ENCODE results near the gene PRKCH.

The PRKCH gene

GRCh38 chr14:61555056-61555838 lies 233.9 kb downstream of the PRKCH start:
- DNase-seq (ENCODE audit: low spot score) = no peak

DNA sequence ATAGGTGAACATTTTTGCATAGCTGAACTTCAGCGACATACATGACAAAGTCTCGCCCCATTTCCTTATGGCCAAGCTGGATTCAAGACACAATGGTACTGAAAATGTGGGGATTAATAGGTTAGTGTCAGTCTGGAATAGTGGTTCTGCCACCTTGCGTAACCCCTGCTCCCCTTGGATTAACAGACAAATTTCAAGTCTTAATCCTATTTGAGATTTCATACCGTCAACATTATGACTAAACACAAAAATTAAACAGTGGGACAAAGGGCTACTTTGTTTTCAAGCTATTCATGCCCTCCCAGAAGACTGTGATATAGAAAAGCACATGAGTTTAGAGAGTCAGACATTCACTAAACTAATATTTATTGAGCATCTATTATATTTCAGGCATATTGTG lies 235.1 kb downstream of the PRKCH start:
- no peak for DNase-seq (ENCODE audit: low spot score)

DNA sequence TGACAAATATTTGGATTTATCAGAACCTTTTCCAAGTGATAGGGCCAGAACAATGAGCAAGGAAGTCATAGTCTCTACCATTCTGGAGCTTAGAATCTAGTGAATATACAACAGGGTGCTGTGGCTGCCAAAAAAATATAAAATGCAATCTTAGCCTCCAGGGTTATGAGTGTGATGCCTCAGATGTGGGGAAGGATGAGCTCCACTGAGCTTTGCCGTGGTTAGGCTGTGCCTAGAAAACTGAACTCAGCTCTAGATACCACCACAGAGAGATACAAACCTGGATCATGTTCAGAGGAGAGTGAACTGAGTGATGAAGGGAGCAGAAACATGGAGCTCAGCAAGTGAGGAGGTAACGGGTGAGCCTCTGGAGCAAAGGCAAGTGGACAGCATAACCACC lies 235.9 kb downstream of the PRKCH start:
- DNase-seq (ENCODE audit: low spot score) = no peak

DNA sequence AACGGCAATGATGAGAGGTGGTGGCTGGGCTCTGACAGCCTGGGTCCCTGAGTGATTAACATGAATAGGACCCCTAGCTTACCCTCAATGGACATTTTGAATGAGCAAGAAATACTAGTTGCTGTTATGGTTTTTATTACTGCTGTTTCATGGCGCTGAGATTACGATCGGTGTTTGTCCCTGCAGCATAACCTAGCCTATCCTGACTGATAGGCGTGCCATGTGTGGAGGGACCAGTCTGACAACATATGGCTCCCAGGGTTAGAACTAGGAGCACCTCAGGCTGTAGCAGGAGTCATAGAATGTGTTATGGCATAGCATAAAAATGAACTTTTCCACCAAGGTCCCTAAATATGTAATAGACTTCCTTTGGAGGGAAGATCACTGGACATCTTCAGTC lies 236.5 kb downstream of the PRKCH start:
- DNase-seq (ENCODE audit: low spot score) = no peak

DNA sequence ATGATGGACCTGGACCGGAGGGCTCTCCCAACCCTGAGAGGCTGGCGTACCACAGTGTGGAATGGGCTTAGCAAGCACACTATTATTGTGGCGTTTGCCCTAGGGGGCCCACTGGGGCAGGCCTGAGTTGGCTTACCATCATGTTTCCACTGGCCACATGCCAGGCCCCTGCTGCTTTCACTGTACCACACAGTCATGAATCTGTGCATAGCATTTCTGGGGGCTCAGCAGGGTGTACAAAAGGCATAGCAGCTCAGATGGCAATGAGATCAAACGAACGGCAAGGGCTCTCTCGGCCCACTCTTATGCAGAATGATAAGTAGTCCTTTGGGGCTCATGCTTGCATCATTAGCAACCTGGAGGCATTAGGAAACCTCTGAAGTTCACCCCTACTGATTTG lies 236.9 kb downstream of the PRKCH start:
- no peak for DNase-seq (ENCODE audit: low spot score)

DNA sequence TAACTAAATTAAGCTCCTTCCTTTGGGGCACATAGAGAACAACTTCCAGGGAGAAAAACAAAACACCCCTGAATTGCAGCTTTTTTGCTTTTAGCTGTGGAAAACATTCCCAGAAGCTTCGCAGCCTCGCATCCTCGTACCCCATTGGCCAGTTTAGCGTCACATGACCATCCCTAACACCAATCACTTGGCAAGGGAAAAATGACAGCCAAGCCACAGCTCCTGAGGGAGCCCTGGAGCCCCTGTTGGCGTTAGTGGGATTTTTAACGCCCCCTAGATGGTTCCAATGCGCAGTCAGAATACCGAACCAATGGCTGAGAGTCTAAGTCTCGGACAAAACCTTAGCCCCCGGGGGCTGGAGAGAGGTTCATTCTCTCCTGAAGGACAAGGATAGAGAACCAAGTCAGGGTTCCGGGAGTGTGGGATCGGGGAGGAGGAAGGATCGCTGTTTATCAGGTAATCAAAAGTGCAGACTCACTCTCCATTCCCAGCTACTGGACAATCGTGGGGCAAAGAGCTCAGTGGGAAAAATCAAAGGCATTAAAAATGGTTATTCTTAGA lies 238.3 kb downstream of the PRKCH start:
- no peak for DNase-seq (ENCODE audit: low spot score)

GRCh38 chr14:61560323-61560722 lies 238.9 kb downstream of the PRKCH start:
- DNase-seq (ENCODE audit: low spot score) = no peak

- no peak for DNase-seq (ENCODE audit: low spot score)
Observed at GRCh38 chr14:61561104-61561503, 239.7 kb downstream of the PRKCH start.

DNA sequence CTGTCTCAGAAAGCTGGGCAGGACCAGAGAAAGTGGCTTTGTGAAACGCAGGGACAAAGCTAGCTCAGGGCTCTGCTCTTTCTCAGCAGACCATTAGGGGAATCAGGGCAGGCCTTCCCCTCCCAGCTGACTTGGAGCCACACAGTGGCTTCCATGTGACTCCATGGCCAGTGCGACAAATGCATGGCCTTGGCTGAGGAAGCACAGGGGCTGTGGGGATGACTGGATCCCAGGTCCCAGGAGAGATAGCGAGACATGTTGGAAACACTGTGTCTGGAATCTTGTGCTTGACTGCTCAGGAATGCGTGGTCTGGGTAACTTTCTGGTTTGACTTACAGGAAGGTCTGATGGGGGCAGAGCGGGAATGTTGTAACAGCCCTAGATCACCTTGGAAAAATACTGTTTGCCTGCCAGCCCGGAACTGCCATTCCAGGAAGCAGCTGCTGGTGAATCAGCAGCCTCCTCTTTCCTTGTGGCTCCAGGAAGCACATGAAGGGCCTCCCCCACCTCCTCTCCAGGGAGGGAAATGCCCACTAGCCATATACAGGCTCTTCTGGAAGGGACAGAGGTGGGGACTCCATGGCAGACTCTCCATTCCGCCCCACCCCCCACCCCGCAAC lies 240.4 kb downstream of the PRKCH start:
- no peak for DNase-seq (ENCODE audit: low spot score)

DNA sequence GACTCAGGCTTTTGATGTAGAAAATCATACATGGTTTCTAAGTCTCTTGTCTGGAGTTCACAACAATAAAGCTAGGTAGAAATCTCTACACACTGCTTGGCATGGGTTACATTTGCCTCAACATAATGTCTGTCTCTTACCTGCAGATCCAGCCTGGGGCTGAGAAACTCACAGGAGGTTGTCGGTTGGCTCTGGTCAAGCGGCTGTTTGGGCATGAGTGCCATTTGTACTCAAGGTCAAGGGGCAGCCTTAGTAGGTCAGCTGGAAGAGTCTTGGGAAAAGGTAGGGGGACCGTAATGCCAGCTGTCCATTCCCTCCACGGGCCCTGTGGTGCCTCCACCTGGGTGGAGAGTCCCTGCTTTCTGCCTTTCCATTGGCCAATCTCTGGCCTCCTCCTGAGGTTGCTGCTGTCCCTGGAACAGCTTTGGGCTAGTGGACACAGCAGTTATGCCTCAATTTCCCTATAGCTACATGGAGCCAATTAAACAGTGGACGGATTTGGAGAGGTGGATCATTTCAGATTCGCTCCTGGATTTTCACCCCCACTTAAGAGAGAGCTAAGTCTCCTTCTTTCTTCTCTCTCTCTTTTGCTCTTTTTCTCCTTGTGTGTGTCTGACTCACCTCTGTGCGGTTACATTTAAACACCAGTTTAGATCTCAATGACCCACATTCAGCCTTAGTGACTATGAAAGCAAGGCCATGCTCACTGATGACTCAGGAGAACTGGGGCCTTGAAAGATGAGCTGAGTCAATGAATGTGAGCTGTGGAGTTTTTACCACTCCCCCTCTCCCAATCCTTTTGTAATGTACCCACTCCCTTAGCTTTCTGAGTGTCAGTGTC lies 241.2 kb downstream of the PRKCH start:
- DNase-seq (ENCODE audit: low spot score) = no peak

DNA sequence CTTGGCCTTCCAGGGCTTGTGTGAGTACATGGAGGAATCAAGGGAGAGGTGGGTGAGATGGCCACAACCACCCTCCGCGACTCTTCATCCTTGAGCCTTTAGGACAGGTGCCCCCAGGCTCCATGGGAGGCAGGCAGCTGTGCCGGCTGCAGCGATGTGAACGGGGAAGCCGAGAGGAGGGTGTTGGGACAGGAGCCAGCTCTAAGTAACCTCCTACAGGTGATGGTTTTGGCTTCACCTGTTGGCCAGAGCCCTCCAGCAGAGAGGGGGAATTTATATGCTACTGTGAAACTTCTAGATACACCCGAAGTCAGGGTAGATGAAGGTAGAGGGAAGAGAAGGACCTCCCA lies 241.8 kb downstream of the PRKCH start:
- no peak for DNase-seq (ENCODE audit: low spot score)

GRCh38 chr14:61563880-61564617 lies 242.7 kb downstream of the PRKCH start:
- DNase-seq (ENCODE audit: low spot score) = no peak

DNA sequence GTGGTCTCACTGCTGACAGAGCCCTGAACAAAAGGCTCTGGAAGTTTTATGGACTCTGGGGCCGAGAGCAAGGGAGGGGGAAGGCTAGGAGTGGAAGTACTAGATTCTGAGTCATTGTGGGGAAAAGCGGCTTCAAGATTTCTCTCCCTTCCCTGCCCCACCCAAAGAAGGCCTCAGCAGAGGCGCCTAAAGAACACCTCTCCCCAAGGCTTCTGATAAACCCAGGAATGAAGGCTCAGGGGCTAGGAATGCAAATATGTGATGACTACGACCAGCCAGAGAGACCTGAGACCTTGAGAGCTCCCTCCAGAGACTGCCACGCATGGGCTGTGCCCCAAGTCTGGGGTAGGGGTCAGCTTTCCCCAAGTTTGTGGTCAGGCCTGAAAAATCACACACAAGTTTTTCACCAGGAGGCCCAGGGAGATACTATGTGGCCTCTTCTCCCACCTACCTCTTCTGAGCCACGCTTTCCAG lies 243.3 kb downstream of the PRKCH start:
- DNase-seq (ENCODE audit: low spot score) = no peak

DNA sequence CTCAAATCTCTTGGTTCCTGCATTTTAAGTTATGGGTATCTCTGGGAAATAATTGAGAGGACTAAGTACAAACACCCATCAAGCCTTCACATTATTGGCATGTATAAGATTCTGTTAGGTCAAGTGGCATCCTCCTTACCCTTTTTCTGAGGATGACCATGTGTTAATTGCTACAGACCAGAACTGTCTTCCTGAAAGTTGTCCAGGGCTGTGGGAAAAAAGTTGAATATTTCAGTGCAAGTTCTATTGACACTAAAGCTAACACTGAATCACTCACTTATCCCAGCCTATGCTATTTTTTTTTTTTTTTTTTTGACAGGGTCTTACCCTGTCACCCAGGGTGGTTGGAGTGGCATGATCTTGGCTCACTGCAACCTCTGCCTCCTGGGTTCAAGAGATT lies 243.8 kb downstream of the PRKCH start:
- DNase-seq (ENCODE audit: low spot score) = no peak

DNA sequence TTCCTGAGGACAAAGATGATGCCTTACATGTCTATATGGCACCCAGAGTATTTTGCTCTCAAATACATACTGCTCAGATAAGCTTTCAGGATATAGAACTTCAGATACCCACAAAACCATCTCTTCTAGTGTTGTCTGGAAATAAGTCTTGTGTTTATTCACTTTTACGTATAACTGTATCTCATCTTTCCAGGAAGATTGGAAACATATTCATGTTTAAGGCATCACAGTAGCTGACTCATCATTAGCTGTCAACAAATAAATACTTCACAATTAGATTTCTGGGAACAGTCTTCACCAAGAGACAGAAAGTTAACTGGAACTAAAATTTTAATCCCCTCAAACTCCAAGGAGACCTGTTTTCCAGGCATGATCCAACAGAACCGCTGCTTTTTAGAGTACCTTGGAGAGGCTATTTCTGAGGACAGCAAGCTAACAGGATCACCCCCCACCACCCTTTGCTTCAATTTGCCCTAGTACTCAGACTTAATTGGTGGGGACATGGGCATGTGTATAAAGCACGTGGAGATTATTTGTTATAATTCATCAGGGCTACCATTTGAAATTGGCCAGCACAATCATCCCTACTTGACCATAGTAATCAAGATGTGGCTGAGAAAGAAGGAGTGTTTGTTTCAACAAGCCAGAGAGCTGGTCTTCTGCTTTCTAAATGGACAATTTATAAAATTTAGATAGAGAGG lies 244.6 kb downstream of the PRKCH start:
- no peak for DNase-seq (ENCODE audit: low spot score)

- DNase-seq (ENCODE audit: low spot score) = no peak
Observed at GRCh38 chr14:61566537-61567225, 245.3 kb downstream of the PRKCH start.

DNA sequence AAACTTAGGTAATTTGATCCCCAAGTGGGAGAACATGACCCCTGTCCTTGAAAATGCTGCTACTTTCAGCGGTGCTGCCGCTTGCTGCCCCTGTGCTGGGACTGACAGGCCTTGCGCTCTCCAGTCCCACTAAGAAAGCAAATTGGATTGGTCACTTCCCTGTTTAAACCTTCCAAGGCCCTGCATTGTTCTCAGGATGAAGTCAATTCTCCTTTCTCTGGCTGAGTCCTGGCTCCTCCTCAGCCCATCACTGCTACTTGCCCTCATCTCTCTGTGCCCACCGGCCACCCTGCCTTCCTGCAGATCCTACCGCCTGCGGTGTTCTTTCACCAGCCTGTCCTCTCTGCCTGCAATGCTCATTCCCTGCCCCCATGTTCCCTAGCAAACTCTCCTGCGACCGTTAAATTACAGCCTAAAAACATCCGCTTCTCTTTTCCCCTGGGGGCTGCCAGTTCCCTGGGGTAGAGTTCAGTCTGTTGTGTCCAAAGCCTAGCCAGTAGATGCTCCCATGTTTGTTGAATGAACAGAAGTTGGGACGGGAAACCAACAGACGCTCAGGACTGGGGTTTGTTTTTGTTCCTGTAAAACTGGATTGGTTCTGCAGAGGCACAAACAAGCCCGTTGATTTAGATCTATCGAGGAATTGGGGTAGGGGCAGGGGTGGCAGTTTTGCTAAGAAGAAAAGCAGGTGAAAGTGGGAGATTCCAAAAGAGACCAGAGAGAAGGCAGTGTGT lies 246.6 kb downstream of the PRKCH start:
- DNase-seq (ENCODE audit: low spot score) = no peak

- no peak for DNase-seq (ENCODE audit: low spot score)
Observed at GRCh38 chr14:61568572-61569011, 247.2 kb downstream of the PRKCH start.

- no peak for DNase-seq (ENCODE audit: low spot score)
Observed at GRCh38 chr14:61569308-61569707, 247.9 kb downstream of the PRKCH start.
